ENCODE results near the gene EPHA6. TPM values are rescaled to one million over a fixed set of nuclear protein-coding genes. Genes with fewer than 3 reads are reported as not detected.

Gene EPHA6
- total and polyA plus RNA-seq, 12 donors, result 0.21 to 0.88 (median 0.59) TPM; not detected in 3

- Histone ChIP-seq H3K4me1 (no peaks in the 10 kb centered on the region), H3K27me3 (no peaks in the 10 kb centered on the region), H3K27ac (no peak overlapping the region), H3K4me3 (no peak overlapping the region), H3K9me3 (no peaks in the 10 kb centered on the region), H3K36me3 (no peaks in the 10 kb centered on the region)
- TF ChIP-seq CTCF (IDR thresholded peaks at IDR 0.05), result no peak
- DNase-seq (no peak), ATAC-seq (no peak)
- intact Hi-C loops (cut with DNase I), result no loop called here
Measured at GRCh38 chr3:96844204-96844514, 29.8 kb downstream of the EPHA6 start.

- DNase-seq, result no peak
- no peak for ATAC-seq
- no peak for TF ChIP-seq CTCF (IDR thresholded peaks at IDR 0.05)
- Histone ChIP-seq H3K27ac (no peak overlapping the region), H3K36me3 (no peaks in the 10 kb centered on the region), H3K4me3 (no peak overlapping the region), H3K9me3 (no peaks in the 10 kb centered on the region), H3K27me3 (no peaks in the 10 kb centered on the region), H3K4me1 (no peaks in the 10 kb centered on the region)
- 71 to 80% methylated on average over 2 of the region's 2 CpGs for WGBS, 2 donors
- intact Hi-C loops (cut with DNase I), result loop anchor here in 1 of 10 donors (10.0 kb wide), 1 partner anchor 862 kb away; no protein-coding TSS in a partner anchor
Measured at GRCh38 chr3:96852849-96853248, 38.5 kb downstream of the EPHA6 start.

- DNase-seq, result no peak
- Histone ChIP-seq H3K36me3 (no peaks in the 10 kb centered on the region), H3K4me3 (no peak overlapping the region), H3K27ac (no peak overlapping the region), H3K27me3 (no peaks in the 10 kb centered on the region), H3K4me1 (no peaks in the 10 kb centered on the region), H3K9me3 (no peaks in the 10 kb centered on the region)
- no peak for ATAC-seq
- intact Hi-C loops (cut with DNase I), result loop anchor here in 2 of 10 donors (5.0 to 10.0 kb wide), 2 partner anchors 854 to 861 kb away; no protein-coding TSS in a partner anchor
- 55 to 69% methylated on average over 1 of the region's 1 CpG for WGBS, 2 donors
- no peak for TF ChIP-seq CTCF (IDR thresholded peaks at IDR 0.05)
Measured at GRCh38 chr3:96860882-96861281, 46.5 kb downstream of the EPHA6 start.

- H3K9me3 ChIP-seq, result no peaks in the 10 kb centered on the region
- DNase-seq, result no peak
- intact Hi-C loops (cut with DNase I), result loop anchor here in 2 of 10 donors (5.0 to 10.0 kb wide), 2 partner anchors 852 to 859 kb away; no protein-coding TSS in a partner anchor
- no peak overlapping the region for H3K27ac ChIP-seq
- no peak overlapping the region for H3K4me3 ChIP-seq
- H3K36me3 ChIP-seq, result no peaks in the 10 kb centered on the region
- ATAC-seq, result no peak
- no peaks in the 10 kb centered on the region for H3K4me1 ChIP-seq
- H3K27me3 ChIP-seq, result no peaks in the 10 kb centered on the region
- peak; percentile 14 to 67 (median 55) for TF ChIP-seq CTCF (IDR thresholded peaks at IDR 0.05)
- WGBS, 2 donors, result 2% methylated on average over 1 of the region's 1 CpG
Measured at GRCh38 chr3:96863129-96863740, 48.8 kb downstream of the EPHA6 start.
